Measurements from ENCODE around the gene TECTB.
"Not testable (repeated sequence)": the region's sequence is repeated elsewhere in the genome, so short reads cannot be mapped to it uniquely, and the experiment has no call there.

TECTB gene

DNA sequence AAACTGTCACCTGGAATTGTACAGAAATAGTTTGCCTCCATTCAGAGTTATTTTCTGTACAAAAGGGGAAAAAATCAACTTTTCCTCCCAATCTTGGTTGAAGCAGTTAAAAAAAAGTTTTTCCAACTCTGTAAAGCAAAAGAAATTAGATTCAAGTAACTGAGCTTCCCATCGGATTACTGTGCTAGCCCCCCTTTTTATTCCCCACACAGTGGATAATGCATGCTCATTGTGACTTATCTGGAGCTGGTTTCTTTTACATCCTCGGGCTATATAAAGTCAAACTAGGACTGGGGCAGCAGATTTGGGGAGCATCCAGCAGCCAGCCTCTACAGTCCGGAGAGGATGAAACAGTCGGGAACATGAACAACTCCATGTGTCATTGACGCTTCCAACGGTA is at the start of gene TECTB:
Gene TECTB, plus strand, starts transcription at position 301 of the 400 bp plus-strand sequence. CDS start 335 bp downstream, outside the sequence.
- no peak for DNase-seq

GRCh38 chr10:112235141-112235540 is 48.1 kb upstream of the TECTB start:
- no peak for DNase-seq

DNA sequence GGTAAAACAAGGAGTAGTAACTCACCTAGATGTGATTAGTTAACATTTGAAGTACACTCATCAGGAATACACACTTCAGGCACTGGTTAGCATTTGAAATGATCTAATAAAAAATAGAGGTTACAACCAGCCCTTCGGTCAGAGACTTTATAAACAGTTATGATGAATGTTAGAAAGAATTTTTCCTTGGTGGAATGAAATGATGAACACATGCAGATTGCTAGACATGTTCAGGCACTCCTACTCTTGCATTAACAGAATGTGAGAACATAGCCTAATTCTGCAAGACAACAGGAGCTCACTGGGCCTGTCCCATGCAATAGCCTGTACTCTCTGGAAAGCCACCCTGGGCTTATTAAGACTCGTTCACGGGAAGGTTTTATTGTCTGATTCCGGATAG is 47.3 kb upstream of the TECTB start:
- DNase-seq = no peak

GRCh38 chr10:112236486-112236885 is 46.7 kb upstream of the TECTB start:
- no peak for DNase-seq

DNA sequence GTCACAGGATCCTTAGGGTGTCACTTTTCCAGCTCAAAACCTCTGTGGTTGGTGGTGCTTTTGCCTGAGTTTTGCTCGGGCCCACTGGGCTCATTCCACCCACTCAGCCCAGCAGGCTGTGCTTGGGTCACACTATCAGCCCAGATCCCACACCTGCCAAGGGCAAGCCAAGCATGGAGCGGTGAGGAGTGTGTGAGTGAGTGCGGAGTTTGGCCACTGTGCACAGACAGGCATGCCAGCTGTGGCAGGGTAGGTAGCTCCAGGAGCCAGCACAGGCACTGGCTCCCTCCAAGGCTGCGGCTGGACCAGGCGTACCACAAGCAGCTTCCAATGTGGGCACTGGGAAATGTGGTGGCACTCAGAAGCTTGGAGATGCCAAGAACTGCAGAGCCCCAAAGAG is 43.9 kb upstream of the TECTB start:
- DNase-seq = no peak

- no peak for DNase-seq
Observed at GRCh38 chr10:112240441-112240840, 42.8 kb upstream of the TECTB start.

- no peak for DNase-seq
Observed at GRCh38 chr10:112241651-112242341, 41.4 kb upstream of the TECTB start.

GRCh38 chr10:112242769-112243168 is 40.4 kb upstream of the TECTB start:
- DNase-seq = no peak

DNA sequence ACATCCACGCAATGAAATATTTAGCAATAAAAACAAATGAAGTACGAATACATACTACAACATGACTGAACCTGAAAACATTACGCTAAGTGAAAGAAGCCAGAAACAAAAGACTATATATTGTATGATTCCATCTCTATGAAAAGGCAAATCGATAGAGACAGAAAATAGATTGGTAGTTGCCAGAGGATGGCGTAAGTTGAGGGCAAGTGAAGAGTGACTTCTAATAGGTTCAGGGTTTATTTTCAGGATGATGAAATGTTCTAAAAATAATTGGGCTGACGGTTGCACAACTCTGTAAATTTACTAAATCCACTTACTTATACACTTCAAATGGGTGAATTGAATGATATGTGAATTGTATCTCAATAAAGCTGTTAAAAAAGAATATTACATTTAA is 39.5 kb upstream of the TECTB start:
- DNase-seq = peak; percentile 4 to 38 (median 26)

- peak; percentile 9 to 34 (median 32) for DNase-seq
Observed at GRCh38 chr10:112244197-112244596, 39.0 kb upstream of the TECTB start.

DNA sequence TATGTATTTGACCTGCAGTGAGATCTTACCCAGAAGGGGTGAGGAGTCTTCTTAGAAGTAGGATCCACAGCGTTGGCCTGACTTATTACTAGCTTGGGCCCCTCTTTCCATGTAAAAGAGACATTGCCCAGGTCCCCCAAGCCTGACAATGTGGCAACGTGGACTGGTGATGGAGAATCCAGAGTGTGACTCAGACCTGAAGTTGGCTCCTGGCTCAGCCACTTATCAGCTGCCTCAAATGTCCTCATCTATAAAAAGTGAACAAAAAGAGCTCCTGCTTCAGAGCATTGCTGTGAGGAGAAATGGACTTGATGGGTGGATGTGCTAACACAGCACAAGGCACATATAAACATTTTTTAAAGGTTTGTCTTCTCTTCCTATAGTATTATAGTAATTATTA is 35.4 kb upstream of the TECTB start:
- DNase-seq = no peak

GRCh38 chr10:112248584-112249295 is 34.5 kb upstream of the TECTB start:
- no peak for DNase-seq

- no peak for DNase-seq
Observed at GRCh38 chr10:112249722-112250121, 33.5 kb upstream of the TECTB start.

DNA sequence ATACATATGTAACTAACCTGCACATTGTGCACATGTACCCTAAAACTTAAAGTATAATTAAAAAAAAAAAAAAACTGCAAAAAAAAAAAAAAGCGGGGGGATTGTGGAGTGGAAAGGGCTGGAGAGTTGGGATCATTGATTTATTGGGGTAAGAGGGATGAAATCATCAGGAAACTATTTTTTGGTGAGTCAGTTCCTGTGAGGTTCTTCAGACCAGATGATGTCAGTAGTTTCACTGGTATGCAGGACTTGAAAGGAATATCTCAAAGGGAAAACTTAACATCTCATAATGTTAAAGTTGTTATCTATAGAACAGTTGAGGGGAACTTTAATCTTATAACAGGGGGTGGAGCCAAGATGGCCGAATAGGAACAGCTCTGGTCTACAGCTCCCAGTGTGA is 32.6 kb upstream of the TECTB start:
- no peak for DNase-seq

DNA sequence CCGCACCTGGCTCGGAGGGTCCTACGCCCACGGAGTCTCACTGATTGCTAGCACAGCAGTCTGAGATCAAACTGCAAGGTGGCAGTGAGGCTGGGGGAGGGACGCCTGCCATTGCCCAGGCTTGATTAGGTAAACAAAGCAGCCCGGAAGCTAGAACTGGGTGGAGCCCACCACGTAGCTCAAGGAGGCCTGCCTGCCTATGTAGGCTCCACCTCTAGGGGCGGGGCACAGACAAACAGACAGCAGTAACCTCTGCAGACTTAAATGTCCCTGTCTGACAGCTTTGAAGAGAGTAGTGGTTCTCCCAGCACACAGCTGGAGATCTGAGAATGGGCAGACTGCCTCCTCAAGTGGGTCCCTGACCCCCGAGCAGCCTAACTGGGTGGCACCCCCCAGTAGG is 32.0 kb upstream of the TECTB start:
- DNase-seq = not testable (repeated sequence)

DNA sequence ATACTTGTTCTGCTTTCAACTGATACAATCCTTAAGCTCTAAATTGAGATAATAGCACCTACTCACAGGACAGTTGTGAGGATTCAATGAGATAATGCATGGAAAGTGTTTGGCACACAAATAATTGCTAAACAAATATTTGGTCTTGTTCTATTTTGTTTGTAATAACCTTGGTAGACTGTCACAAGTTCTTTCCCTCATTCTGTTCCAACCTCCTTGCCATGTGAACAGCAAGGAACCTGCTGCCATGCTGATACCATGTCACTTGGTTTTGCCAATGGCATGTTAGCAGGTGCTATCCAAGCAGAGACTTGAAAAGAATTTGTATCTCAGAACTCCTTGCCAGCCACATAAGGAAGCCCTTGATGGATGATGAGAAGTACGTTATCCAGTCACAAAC is 24.8 kb upstream of the TECTB start:
- DNase-seq = no peak

DNA sequence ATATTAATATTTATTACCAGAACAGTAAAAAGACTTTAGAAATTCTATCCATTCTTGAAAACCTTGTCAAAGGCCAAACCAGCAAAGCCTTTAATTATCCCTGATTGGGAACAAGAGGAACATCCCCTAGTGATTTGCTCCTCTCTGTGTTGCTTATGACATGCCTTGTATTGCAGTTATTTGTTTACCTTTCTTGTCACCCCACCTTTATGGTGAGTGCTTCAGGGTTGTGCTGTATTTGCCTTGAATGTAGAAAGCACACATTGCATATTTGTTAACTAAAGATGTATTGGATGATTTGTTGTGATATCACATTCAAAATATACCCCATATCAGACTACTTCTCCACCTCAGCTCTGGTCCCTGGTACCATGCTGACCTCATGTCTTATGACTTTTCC is 23.5 kb upstream of the TECTB start:
- DNase-seq = no peak

DNA sequence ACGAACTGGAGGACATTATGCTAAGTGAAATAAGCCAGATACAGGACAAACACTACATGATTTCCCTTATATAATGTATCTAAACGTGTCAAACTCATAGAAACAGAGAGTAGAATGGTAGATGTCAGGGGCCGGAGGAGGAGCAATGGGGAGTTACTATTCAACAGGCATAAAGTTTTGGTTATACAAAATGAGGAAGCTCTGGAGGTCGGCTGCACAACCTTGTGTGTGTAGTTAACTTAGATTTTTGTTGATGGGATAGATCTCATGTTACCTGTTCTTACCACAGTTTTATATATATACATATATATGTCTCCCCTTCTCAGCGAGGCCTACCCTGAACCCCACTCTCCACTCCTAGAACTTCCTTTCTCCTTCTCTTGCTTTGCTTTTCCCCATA is 22.4 kb upstream of the TECTB start:
- DNase-seq = no peak

DNA sequence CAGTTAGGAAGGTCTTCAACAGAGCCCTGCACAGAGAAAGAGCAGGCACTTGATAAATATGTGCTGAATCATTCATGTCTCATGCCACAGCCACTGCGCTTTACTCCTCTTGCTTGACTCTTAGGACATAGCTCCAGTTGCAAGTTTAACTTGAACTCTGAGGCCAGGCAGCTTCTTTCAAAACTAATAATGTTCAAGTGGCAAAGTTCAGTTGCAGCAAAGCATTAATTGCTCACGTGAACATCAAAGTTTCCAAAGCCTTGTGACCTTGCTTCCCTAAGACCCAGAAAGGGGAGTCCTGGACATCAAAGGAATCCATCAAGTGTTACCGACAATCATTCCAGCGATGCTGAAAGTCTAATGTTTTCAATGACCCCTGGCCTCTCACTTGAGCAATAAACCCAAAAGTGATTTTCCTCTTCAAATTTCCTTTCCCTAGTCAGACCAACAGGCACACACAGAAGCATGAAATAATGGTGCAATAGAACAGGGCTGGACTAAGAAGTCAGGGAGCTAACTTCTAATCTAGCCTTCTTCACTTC is 21.8 kb upstream of the TECTB start:
- no peak for DNase-seq

- no peak for DNase-seq
Observed at GRCh38 chr10:112262546-112262945, 20.7 kb upstream of the TECTB start.

GRCh38 chr10:112265745-112266144 is 17.5 kb upstream of the TECTB start:
- DNase-seq = no peak

GRCh38 chr10:112269266-112269665 is 13.9 kb upstream of the TECTB start:
- no peak for DNase-seq

DNA sequence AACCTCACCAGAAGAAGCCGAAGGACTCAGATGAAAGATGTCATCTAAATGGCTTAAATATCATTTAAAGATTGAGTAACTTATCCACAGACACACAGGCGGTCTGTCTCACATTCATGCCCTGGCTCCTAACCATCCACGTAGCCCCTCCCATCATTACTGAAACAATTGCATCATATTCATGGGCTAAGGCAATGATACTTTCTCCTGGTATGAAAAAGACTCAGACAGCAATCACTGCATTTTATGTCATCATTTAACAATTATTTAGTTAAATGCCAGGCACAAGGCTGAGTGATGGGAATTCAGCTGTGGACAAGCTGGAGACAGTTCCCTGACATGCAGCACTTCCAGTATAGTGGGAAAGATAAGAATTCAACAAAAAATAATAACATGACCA is 11.2 kb upstream of the TECTB start:
- no peak for DNase-seq

DNA sequence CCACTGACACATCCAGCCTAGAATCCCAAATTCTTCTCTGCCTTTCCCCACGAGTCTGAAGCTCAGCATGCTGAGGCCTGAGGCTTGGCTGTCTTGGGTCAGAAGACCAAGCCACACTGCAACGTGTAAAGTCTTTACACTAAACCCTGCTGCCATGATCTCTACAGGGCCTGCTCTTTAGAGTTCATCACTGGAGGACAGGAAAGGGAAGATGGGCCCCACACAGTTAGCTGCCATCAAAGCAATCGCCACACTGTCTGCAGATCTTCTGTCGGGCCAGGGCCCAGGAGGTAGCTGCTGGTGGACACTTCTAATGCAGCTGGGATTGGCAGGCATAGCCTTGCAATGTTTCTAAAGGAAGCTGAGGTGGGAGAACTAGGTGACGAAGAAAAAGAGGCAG is 8.4 kb upstream of the TECTB start:
- DNase-seq = no peak

Data from suppressor macrophage treated with lipopolysaccharide for 1 hour (primary cell).